K562 (cell line): Measurements from ENCODE around the gene HNRNPF. TPM values are rescaled to one million over a fixed set of nuclear protein-coding genes. Genes with fewer than 3 reads are reported as not detected.

ENCODE experiments used
- DDX20 ChIP-seq: fragments of 450-650 bp; IDR thresholded peaks from 2 replicates; pipeline ENCODE4 v1.6.1; 2016; ENCODE audit warnings: missing genetic modification characterization, low read depth, mild to moderate bottlenecking, missing compliant biosample characterization, moderate library complexity
- ETV6 ChIP-seq, 3 experiments: fragments of 150-350 bp in 1 of 3; sonication (generic) in 1 of 3; formaldehyde crosslinking in 1 of 3; IDR thresholded peaks; 2 replicates each; pipeline versions ENCODE4 v1.6.1 to v1.8.0; 2014 to 2022; ENCODE audit warnings: borderline replicate concordance in 2 of 3, low read depth in 2 of 3, antibody characterized with exemption in 1 of 3, low read length in 1 of 3, mild to moderate bottlenecking in 1 of 3, missing genetic modification reagents in 1 of 3
- GTF2A2 ChIP-seq: IDR thresholded peaks from 2 replicates; pipeline ENCODE4 v1.6.1; 2016; ENCODE audit warnings: mild to moderate bottlenecking, missing genetic modification characterization, missing compliant biosample characterization
- HEY1 ChIP-seq: fragments of 250-450 bp; sonication (Bioruptor Pico); IDR thresholded peaks from 2 replicates; pipeline ENCODE4 v1.5.0; 2020; ENCODE audit warnings: mild to moderate bottlenecking, moderate library complexity, borderline replicate concordance
- HOXB6 ChIP-seq: fragments of 250-450 bp; sonication (Bioruptor Pico); IDR thresholded peaks from 2 replicates; pipeline ENCODE4 v1.5.1; 2022; ENCODE audit warnings: mild to moderate bottlenecking, borderline replicate concordance
- KAT2B ChIP-seq: IDR thresholded peaks from one replicate; pipeline ENCODE4 v1.6.1; 2012; ENCODE audit warnings: low read depth, mild to moderate bottlenecking, control low read depth, inconsistent platforms, low read length, moderate library complexity
- KLF13 ChIP-seq: fragments of 450-650 bp; IDR thresholded peaks from 2 replicates; pipeline ENCODE4 v1.6.1; 2016; ENCODE audit warnings: missing genetic modification characterization, low read depth, mild to moderate bottlenecking, missing compliant biosample characterization, moderate library complexity, borderline replicate concordance
- NFXL1 ChIP-seq: fragments of 450-650 bp; formaldehyde crosslinking; IDR thresholded peaks from 2 replicates; pipeline ENCODE4 v1.4.0; 2021; ENCODE audit warnings: mild to moderate bottlenecking
- SAFB2 ChIP-seq: fragments of 200-400 bp; formaldehyde crosslinking; IDR thresholded peaks from 2 replicates; pipeline ENCODE4 v1.6.1; 2018; ENCODE audit warnings: borderline replicate concordance, low read length, low read depth, moderate library complexity; ENCODE audit not compliant: severe bottlenecking
- SETDB1 ChIP-seq: IDR thresholded peaks from one replicate; pipeline ENCODE4 v1.6.1; 2012; ENCODE audit warnings: low read length, control low read depth, inconsistent platforms
- TFAM ChIP-seq: fragments of 250-450 bp; sonication (Bioruptor Pico); conservative IDR thresholded peaks from 2 replicates; pipeline ENCODE4 v1.5.0; 2021; ENCODE audit warnings: mild to moderate bottlenecking, moderate library complexity
- ZFP30 ChIP-seq: fragments of 250-450 bp; sonication (Bioruptor Pico); IDR thresholded peaks from 2 replicates; pipeline ENCODE4 v1.8.0; 2022; ENCODE audit warnings: moderate library complexity, mild to moderate bottlenecking, inconsistent platforms, borderline replicate concordance
- ZNF764 ChIP-seq: fragments of 250-450 bp; sonication (Bioruptor Pico); IDR thresholded peaks from 2 replicates; pipeline ENCODE4 v1.4.0; 2020; ENCODE audit warnings: low read depth, mild to moderate bottlenecking, moderate library complexity
- ZNF79 ChIP-seq: fragments of 250-450 bp; sonication (Bioruptor Pico); IDR thresholded peaks from 2 replicates; pipeline ENCODE4 v1.4.0; 2020; ENCODE audit warnings: low read depth, mild to moderate bottlenecking, moderate library complexity
- polyA plus RNA-seq, 8 experiments: library from polyadenylated mRNA; depleted of rRNA in 4 of 8; stranded (reverse) in 5 of 8; unstranded in 3 of 8; fragments of >200 nt; fragmentation: Nextera tagmentation in 2 of 8; fragmentation: Illumina TruSeq in 1 of 8; extraction: Ambion mirVana in 2 of 8; extraction: Trizol in 1 of 8; gene quantifications; 2 replicates each; pipeline versions ENCODE4 v1.2.1 to v1.2.3, GENCODE V29; 2011 to 2014; ENCODE audit warnings: inconsistent platforms in 1 of 8, missing spikeins in 1 of 8
- total RNA-seq, 7 experiments: library from RNA; depleted of rRNA in 6 of 7; stranded (reverse); fragments of >200 nt in 6 of 7; fragmentation: Illumina TruSeq in 2 of 7; extraction: Trizol in 2 of 7; gene quantifications; 2 replicates each; pipeline versions ENCODE4 v1.2.1 to v1.2.3, GENCODE V29; 2011 to 2021; ENCODE audit warnings: low replicate concordance in 1 of 7
- TF ChIP-seq, protein P1 (sequence below): sonication (generic); formaldehyde crosslinking; IDR thresholded peaks from 2 replicates; pipeline ENCODE4 v1.8.0; 2022; ENCODE audit warnings: missing genetic modification reagents, mild to moderate bottlenecking, borderline replicate concordance
- TF ChIP-seq, protein P2 (sequence below): fragments of 450-650 bp; formaldehyde crosslinking; IDR thresholded peaks from 2 replicates; pipeline ENCODE4 v1.4.0; 2022; ENCODE audit warnings: mild to moderate bottlenecking, moderate library complexity
- TF ChIP-seq, protein P3 (sequence below): fragments of 450-650 bp; IDR thresholded peaks from 2 replicates; pipeline ENCODE4 v1.6.1; 2014; ENCODE audit warnings: low read depth, mild to moderate bottlenecking, moderate library complexity, borderline replicate concordance
- TF ChIP-seq, protein P4 (sequence below): sonication (generic); formaldehyde crosslinking; IDR thresholded peaks from 2 replicates; pipeline ENCODE4 v1.8.0; 2022; ENCODE audit warnings: mild to moderate bottlenecking, low read depth, missing genetic modification reagents
- TF ChIP-seq, protein P5 (sequence below): fragments of 450-650 bp; IDR thresholded peaks from one replicate; pipeline ENCODE4 v1.6.1; 2018; ENCODE audit warnings: mild to moderate bottlenecking, moderate library complexity; ENCODE audit not compliant: partially characterized antibody

Gene HNRNPF
- total and polyA plus RNA-seq, 9 of the 15 experiments (the other 6 are each of a cell fraction or from before 2014, with no cell fraction given) = 192 to 489 (median 416) TPM

DNA sequence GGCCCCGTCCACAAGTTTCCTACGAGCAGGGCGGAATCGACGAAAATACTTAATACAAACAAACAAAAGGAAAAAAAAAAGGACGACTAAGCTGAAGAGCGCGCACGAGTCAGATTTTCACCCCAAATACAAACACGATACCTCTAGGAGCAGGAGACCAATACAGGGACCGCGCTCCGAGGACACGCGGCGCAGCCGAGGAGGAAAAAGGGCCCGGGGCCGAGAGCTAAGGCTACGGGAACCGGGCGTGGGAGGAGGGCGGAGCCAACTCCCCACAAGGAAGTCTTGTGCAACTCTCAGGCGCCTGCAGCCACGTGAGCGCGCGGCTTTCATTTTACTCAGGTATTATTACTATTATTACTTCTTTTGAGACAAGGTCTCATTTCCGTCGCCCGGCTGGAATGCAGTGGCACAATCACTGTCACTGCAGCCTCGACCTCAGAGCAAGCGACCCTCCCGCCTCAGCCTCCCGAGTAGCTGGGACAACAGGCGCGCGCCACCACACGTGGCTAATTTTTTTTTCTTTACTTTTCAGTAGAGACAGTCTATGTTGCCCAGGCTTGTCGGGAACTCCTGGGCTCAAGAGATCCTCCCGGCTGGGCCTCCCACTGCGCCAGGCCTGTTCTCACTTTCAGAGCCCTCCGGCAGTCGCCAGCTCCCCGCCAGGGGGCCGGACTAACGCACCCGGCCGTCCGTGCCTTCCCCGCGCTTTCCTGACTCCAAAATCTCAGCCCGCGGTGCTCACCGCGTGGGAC is 1.2 kb downstream of the HNRNPF start (continued):
- TF ChIP-seq, protein P1, sequence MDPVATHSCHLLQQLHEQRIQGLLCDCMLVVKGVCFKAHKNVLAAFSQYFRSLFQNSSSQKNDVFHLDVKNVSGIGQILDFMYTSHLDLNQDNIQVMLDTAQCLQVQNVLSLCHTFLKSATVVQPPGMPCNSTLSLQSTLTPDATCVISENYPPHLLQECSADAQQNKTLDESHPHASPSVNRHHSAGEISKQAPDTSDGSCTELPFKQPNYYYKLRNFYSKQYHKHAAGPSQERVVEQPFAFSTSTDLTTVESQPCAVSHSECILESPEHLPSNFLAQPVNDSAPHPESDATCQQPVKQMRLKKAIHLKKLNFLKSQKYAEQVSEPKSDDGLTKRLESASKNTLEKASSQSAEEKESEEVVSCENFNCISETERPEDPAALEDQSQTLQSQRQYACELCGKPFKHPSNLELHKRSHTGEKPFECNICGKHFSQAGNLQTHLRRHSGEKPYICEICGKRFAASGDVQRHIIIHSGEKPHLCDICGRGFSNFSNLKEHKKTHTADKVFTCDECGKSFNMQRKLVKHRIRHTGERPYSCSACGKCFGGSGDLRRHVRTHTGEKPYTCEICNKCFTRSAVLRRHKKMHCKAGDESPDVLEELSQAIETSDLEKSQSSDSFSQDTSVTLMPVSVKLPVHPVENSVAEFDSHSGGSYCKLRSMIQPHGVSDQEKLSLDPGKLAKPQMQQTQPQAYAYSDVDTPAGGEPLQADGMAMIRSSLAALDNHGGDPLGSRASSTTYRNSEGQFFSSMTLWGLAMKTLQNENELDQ = no peak
- TF ChIP-seq DDX20 (tag) = no peak
- TF ChIP-seq, protein P2, sequence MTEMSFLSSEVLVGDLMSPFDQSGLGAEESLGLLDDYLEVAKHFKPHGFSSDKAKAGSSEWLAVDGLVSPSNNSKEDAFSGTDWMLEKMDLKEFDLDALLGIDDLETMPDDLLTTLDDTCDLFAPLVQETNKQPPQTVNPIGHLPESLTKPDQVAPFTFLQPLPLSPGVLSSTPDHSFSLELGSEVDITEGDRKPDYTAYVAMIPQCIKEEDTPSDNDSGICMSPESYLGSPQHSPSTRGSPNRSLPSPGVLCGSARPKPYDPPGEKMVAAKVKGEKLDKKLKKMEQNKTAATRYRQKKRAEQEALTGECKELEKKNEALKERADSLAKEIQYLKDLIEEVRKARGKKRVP = no peak
- no peak for TF ChIP-seq ZNF764 (CRISPR knock-in tag)
- no peak for TF ChIP-seq KAT2B
- TF ChIP-seq ZFP30 (CRISPR knock-in tag) = no peak
- no peak for TF ChIP-seq TFAM
- TF ChIP-seq NFXL1 = no peak
- no peak for TF ChIP-seq SAFB2
- peak in 1 of 2 experiments; percentile 74; a peak in 2 of 4 replicates for TF ChIP-seq ETV6 (IDR thresholded peaks at IDR 0.05; ENCODE audit: borderline replicate concordance in 1 of 2, low read depth in 2 of 2, low read length in 1 of 2)
- TF ChIP-seq ETV6 (CRISPR knock-in tag; IDR thresholded peaks at IDR 0.05; ENCODE audit: borderline replicate concordance) = peak; percentile 88; the same call in 1 of the 2 replicates
- TF ChIP-seq, protein P3, sequence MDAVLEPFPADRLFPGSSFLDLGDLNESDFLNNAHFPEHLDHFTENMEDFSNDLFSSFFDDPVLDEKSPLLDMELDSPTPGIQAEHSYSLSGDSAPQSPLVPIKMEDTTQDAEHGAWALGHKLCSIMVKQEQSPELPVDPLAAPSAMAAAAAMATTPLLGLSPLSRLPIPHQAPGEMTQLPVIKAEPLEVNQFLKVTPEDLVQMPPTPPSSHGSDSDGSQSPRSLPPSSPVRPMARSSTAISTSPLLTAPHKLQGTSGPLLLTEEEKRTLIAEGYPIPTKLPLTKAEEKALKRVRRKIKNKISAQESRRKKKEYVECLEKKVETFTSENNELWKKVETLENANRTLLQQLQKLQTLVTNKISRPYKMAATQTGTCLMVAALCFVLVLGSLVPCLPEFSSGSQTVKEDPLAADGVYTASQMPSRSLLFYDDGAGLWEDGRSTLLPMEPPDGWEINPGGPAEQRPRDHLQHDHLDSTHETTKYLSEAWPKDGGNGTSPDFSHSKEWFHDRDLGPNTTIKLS = peak; percentile 79
- TF ChIP-seq SETDB1 = no peak
- TF ChIP-seq HEY1 = no peak
- no peak for TF ChIP-seq GTF2A2 (tag)
- TF ChIP-seq ZNF79 (CRISPR knock-in tag) = no peak
- TF ChIP-seq, protein P4, sequence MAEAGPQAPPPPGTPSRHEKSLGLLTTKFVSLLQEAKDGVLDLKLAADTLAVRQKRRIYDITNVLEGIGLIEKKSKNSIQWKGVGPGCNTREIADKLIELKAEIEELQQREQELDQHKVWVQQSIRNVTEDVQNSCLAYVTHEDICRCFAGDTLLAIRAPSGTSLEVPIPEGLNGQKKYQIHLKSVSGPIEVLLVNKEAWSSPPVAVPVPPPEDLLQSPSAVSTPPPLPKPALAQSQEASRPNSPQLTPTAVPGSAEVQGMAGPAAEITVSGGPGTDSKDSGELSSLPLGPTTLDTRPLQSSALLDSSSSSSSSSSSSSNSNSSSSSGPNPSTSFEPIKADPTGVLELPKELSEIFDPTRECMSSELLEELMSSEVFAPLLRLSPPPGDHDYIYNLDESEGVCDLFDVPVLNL (CRISPR knock-in tag) = peak; percentile 78
- TF ChIP-seq KLF13 = peak; percentile 42; the same call in 1 of the 2 replicates
- TF ChIP-seq, protein P5, sequence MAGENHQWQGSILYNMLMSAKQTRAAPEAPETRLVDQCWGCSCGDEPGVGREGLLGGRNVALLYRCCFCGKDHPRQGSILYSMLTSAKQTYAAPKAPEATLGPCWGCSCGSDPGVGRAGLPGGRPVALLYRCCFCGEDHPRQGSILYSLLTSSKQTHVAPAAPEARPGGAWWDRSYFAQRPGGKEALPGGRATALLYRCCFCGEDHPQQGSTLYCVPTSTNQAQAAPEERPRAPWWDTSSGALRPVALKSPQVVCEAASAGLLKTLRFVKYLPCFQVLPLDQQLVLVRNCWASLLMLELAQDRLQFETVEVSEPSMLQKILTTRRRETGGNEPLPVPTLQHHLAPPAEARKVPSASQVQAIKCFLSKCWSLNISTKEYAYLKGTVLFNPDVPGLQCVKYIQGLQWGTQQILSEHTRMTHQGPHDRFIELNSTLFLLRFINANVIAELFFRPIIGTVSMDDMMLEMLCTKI = no peak
- no peak for TF ChIP-seq HOXB6
